ENCODE data around the gene CDH4. TPM values are rescaled to one million over a fixed set of nuclear protein-coding genes. Genes with fewer than 3 reads are reported as not detected.

The CDH4 gene
- total and polyA plus RNA-seq, 5 donors from 2014 or later: 0.07 to 0.69 (median 0.49) TPM; not detected in 1

DNA sequence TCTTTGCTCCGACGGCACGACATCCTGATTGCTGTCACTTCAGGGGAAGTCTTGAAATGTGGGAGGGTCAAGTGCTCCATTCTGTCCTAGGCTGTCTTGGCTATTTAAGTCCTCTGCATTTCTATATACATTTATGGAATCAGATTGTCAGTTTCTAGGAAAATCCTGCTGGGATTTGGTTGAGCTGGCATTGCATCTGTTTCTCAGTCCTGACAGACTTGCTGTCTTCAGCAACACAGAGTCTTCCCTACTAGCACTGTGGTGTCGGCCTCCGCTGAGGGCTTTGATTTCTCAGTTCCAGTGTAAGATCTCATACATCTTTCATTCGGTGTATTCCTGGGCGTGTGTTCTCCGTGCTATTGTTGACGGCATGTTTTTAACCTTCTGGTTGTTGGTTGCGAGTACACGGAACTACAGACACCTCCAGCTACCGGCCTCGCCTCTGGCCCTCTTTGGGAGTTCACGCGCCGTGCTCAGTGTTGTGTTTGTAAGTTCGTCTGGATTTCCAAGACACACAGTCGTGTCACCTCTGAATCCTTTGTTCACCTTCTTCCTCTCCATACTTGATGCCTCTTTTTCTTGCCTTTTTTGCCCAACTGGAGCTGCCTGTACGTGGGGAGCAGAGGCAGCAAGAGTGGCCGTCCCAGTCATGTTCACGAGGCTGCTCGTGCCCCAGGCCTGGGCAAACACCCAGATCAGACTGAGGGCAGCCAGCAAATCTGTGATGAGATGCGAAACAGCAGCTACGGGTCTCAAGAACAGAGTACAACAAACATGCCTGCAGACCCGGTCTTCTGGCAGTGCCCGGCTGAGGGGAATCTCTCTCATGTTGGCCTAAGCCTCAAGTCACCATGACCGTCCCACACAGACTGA is 720.8 kb downstream of the CDH4 start:
- H3K9me3 Mint-ChIP-seq: peaks cover 0 to 6% (median 0%) of the 10 kb centered on the region in 7 donors
- H3K4me1 Mint-ChIP-seq: peaks cover 0 to 4% (median 0%) of the 10 kb centered on the region in 4 donors
- H3K4me3 ChIP-seq (ENCODE audit: low read depth, low read length): no peak overlapping the region
- H3K36me3 ChIP-seq (ENCODE audit: control insufficient read depth, insufficient read depth, low read length): peaks cover 30% of the 10 kb centered on the region
- no peaks in the 10 kb centered on the region for H3K4me1 ChIP-seq (ENCODE audit: control insufficient read depth, insufficient read depth, low read length, poor library complexity, severe bottlenecking)
- H3K9me3 ChIP-seq (ENCODE audit: control insufficient read depth in 2 of 2, low read length in 2 of 2): no peaks in the 10 kb centered on the region
- DNase-seq (no peak), ATAC-seq (ENCODE audit: low read depth in 2 of 2) (no peak)
- peak overlapping the region in 1 of 3 donors; percentile 15 for H3K27ac Mint-ChIP-seq
- H3K27me3 ChIP-seq (ENCODE audit: control insufficient read depth, insufficient read depth, low read length): no peaks in the 10 kb centered on the region
- peaks cover 2% of the 10 kb centered on the region for H3K27me3 Mint-ChIP-seq
- no peak overlapping the region for H3K27ac ChIP-seq (ENCODE audit: insufficient read depth, low read length, poor library complexity, severe bottlenecking)
- H3K4me3 Mint-ChIP-seq: no peak overlapping the region
- H3K36me3 Mint-ChIP-seq: peaks cover 29% of the 10 kb centered on the region

DNA sequence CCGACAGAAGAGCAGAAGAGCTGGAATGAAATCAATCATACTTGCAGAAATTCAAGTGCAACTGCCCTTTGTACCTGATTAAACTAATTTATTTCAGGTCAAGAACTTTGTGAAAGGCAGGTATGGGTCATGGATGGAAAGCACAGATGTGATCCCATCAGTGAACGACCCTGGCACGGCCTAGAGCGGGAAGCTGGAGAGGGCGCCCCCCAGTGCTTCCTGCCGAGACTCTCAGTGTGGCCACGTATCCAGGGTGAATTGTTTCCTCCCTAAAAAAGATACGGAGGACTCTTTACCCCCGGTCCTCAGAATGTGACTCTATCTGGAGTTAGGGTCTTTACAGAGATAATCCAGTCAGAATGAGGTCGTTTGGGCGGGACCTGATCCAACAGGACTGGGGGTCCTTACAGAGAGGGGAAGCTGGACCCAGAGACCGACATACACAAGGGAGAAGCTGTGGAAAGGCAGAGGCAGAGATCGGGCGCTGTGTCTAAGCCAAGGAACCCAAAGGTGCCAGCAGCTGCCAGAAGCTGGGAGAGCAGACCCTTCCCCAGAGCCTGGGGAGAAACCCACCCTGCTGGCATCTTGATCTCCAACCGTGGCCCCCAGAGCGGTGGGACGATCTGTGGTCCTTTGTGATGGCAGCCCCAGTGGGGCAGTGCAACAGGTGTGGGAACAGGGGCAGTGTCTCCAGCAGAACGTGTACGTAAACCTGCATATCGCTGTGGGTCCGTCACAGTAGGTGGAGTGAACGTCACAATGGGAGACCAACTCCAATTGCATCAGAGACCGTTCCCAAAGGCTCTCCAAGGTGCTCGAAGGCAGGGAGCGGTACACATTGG is 721.7 kb downstream of the CDH4 start:
- H3K9me3 ChIP-seq (ENCODE audit: control insufficient read depth in 2 of 2, low read length in 2 of 2): no peaks in the 10 kb centered on the region
- H3K27me3 Mint-ChIP-seq: no peaks in the 10 kb centered on the region
- H3K9me3 Mint-ChIP-seq: peaks cover 0 to 6% (median 0%) of the 10 kb centered on the region in 7 donors
- peak overlapping the region in 1 of 3 donors; percentile 15 for H3K27ac Mint-ChIP-seq
- H3K4me1 Mint-ChIP-seq: peaks cover 0 to 3% (median 0%) of the 10 kb centered on the region in 4 donors
- no peak overlapping the region for H3K27ac ChIP-seq (ENCODE audit: insufficient read depth, low read length, poor library complexity, severe bottlenecking)
- peaks cover 30% of the 10 kb centered on the region for H3K36me3 ChIP-seq (ENCODE audit: control insufficient read depth, insufficient read depth, low read length)
- peaks cover 29% of the 10 kb centered on the region for H3K36me3 Mint-ChIP-seq
- H3K4me3 Mint-ChIP-seq: no peak overlapping the region
- no peak overlapping the region for H3K4me3 ChIP-seq (ENCODE audit: low read depth, low read length)
- no peak for DNase-seq
- H3K4me1 ChIP-seq (ENCODE audit: control insufficient read depth, insufficient read depth, low read length, poor library complexity, severe bottlenecking): no peaks in the 10 kb centered on the region
- no peak for ATAC-seq (ENCODE audit: low read depth in 2 of 2)
- H3K27me3 ChIP-seq (ENCODE audit: control insufficient read depth, insufficient read depth, low read length): no peaks in the 10 kb centered on the region

DNA sequence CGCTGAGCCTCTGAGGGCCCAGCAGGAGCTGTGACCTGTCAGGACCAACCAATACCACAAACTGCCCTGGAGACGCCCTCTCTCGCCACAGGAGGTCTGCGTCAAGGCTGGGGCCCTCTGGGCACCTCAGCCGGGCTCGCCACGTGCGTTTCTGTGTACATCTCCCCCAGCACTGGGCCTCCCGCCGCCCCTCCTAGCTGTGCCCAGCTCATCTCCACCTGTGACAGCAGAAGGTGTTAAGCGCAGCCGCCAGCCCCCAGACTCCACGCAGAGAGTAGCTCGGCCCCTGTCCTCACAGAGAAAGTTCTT is 722.2 kb downstream of the CDH4 start:
- H3K36me3 Mint-ChIP-seq: peaks cover 29% of the 10 kb centered on the region
- no peaks in the 10 kb centered on the region for H3K27me3 Mint-ChIP-seq
- H3K27ac ChIP-seq (ENCODE audit: insufficient read depth, low read length, poor library complexity, severe bottlenecking): no peak overlapping the region
- H3K4me1 Mint-ChIP-seq: peaks cover 0 to 3% (median 0%) of the 10 kb centered on the region in 4 donors
- no peak overlapping the region for H3K4me3 Mint-ChIP-seq
- H3K4me3 ChIP-seq (ENCODE audit: low read depth, low read length): no peak overlapping the region
- H3K9me3 ChIP-seq (ENCODE audit: control insufficient read depth in 2 of 2, low read length in 2 of 2): no peaks in the 10 kb centered on the region
- no peaks in the 10 kb centered on the region for H3K27me3 ChIP-seq (ENCODE audit: control insufficient read depth, insufficient read depth, low read length)
- H3K36me3 ChIP-seq (ENCODE audit: control insufficient read depth, insufficient read depth, low read length): peaks cover 30% of the 10 kb centered on the region
- H3K27ac Mint-ChIP-seq: no peak overlapping the region
- ATAC-seq (ENCODE audit: low read depth in 2 of 2): no peak
- DNase-seq: no peak
- H3K9me3 Mint-ChIP-seq: peaks cover 0 to 6% (median 0%) of the 10 kb centered on the region in 7 donors
- H3K4me1 ChIP-seq (ENCODE audit: control insufficient read depth, insufficient read depth, low read length, poor library complexity, severe bottlenecking): no peaks in the 10 kb centered on the region

DNA sequence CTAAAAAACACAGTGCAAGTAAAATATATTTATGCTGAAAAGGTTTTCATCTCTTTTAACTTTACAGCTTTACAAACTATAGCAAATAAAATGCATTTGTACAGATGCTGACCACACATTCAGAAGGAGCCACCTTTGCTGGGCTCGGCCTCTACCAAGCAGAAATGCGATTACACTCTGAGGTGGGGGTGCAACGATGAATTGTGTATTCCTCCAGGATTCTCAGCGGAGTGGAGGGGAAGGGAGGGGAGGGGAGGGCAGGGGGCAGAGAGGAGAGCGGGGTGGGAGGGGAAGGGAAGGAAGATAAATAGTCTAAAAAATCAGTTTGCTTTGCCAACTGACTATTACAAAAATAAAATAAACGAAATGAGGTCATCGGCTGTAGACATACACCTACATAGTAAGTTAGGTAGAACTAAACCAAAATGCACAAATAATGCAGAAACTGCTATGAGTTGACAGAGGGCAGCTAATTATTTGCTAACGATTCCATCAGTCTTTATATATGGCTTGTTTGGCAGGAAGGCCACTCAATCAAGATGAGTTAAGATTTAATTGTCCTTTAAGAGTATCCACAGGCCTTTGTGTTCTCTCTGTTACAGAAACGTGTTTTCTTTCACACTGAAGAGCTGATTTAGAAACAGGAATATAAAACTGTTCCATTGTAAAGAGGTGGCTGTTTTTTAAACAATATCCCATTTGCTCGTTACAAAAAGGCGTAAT is 723.5 kb downstream of the CDH4 start:
- no peak for ATAC-seq (ENCODE audit: low read depth in 2 of 2)
- Histone ChIP-seq H3K4me1 (ENCODE audit: control insufficient read depth, insufficient read depth, low read length, poor library complexity, severe bottlenecking) (no peaks in the 10 kb centered on the region), H3K9me3 (ENCODE audit: control insufficient read depth in 2 of 2, low read length in 2 of 2) (no peaks in the 10 kb centered on the region), H3K36me3 (ENCODE audit: control insufficient read depth, insufficient read depth, low read length) (peaks cover 30% of the 10 kb centered on the region), H3K27me3 (ENCODE audit: control insufficient read depth, insufficient read depth, low read length) (no peaks in the 10 kb centered on the region), H3K4me3 (ENCODE audit: low read depth, low read length) (no peak overlapping the region), H3K27ac (ENCODE audit: insufficient read depth, low read length, poor library complexity, severe bottlenecking) (no peak overlapping the region)
- H3K36me3 Mint-ChIP-seq: peaks cover 29% of the 10 kb centered on the region
- H3K4me3 Mint-ChIP-seq: no peak overlapping the region
- DNase-seq: no peak
- no peak overlapping the region for H3K27ac Mint-ChIP-seq
- no peaks in the 10 kb centered on the region for H3K27me3 Mint-ChIP-seq
- H3K4me1 Mint-ChIP-seq: peaks cover 0 to 3% (median 0%) of the 10 kb centered on the region in 4 donors
- peaks cover 0 to 6% (median 0%) of the 10 kb centered on the region in 7 donors for H3K9me3 Mint-ChIP-seq

DNA sequence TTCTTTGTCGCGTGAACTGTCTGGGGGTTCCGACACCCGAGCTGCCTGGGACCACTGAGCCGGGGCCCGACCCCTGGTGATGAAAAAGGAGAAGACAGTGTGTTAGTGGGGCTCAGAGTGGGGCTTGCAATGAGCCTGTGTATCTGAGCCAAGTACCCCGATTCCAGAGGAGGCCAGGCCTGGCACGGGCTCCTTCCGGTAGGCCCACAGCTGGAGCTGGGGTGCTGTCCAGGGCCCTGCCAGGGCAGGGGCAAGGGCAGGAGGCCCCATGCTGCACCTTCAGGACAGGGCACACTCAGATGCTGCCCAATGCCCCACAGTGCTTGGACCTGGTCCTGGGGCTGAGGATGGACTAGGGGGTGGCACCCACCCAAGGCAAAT is 724.2 kb downstream of the CDH4 start:
- H3K36me3 ChIP-seq (ENCODE audit: control insufficient read depth, insufficient read depth, low read length): peaks cover 30% of the 10 kb centered on the region
- H3K4me3 ChIP-seq (ENCODE audit: low read depth, low read length): no peak overlapping the region
- H3K4me1 ChIP-seq (ENCODE audit: control insufficient read depth, insufficient read depth, low read length, poor library complexity, severe bottlenecking): no peaks in the 10 kb centered on the region
- Mint-ChIP-seq H3K36me3 (peaks cover 30% of the 10 kb centered on the region), H3K4me3 (no peak overlapping the region), H3K4me1 (peaks cover 2 to 4% (median 2%) of the 10 kb centered on the region in 4 donors), H3K9me3 (peaks cover 0 to 6% (median under 1%) of the 10 kb centered on the region in 7 donors), H3K27ac (no peak overlapping the region), H3K27me3 (no peaks in the 10 kb centered on the region)
- no peaks in the 10 kb centered on the region for H3K27me3 ChIP-seq (ENCODE audit: control insufficient read depth, insufficient read depth, low read length)
- no peaks in the 10 kb centered on the region for H3K9me3 ChIP-seq (ENCODE audit: control insufficient read depth in 2 of 2, low read length in 2 of 2)
- no peak for ATAC-seq (ENCODE audit: low read depth in 2 of 2)
- DNase-seq: no peak
- no peak overlapping the region for H3K27ac ChIP-seq (ENCODE audit: insufficient read depth, low read length, poor library complexity, severe bottlenecking)

DNA sequence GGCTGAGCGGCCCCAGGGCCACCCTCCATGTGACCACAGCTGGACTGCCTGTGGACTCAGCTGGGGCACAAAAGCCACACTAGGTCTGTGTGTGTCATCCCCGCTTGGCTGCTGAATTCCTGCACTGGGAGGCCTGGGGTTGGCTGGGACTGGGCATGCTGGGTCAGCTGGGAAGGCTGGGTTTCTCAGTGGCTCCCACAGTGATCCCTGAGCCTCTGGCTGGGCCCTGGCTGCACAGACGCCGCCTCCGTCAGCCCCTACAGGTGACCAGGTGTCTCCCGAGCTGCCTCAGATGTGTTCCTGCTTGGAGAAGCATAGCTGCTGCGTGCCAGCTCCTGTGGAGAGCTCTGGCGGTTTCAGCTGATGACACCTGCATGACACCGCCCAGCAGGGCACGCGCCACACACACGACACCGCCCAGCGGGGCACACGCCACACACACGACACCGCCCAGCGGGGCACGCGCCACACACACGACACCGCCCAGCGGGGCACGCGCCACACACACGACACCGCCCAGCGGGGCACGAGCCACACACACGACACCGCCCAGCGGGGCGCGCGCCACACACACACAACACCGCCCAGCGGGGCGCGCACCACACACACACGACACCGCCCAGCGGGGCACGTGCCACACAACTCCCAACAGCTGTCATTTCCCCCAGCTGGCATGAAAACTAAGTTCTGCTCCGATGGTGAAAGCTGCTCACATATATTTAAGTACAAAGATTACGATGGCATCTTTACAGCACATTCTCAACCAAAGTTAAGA is 724.8 kb downstream of the CDH4 start:
- ATAC-seq (ENCODE audit: low read depth in 2 of 2): no peak
- Mint-ChIP-seq H3K36me3 (peaks cover 32% of the 10 kb centered on the region), H3K4me3 (no peak overlapping the region)

DNA sequence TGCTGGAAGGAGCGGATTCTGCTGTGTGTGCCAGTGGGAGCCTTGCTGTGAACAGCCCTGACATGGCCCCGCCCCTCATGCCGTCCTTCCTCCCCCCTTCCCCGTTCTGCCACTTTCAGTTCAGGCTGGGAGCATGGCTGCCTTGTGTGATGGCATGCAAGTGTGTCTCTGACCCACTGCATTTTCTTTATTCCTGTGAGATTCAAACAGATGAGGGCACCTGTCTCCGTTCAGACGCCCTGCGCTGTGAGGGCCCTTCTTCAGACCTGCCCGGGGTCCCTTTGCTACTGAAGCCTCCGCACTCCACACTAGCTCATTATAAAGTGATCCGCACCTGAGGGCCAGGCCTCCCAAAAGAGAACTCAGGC is 725.3 kb downstream of the CDH4 start:
- peaks cover 0 to 8% (median 2%) of the 10 kb centered on the region in 7 donors for H3K9me3 Mint-ChIP-seq
- DNase-seq (no peak), ATAC-seq (ENCODE audit: low read depth in 2 of 2) (no peak)
- Histone ChIP-seq H3K27ac (ENCODE audit: insufficient read depth, low read length, poor library complexity, severe bottlenecking) (no peak overlapping the region), H3K4me3 (ENCODE audit: low read depth, low read length) (no peak overlapping the region), H3K36me3 (ENCODE audit: control insufficient read depth, insufficient read depth, low read length) (peaks cover 28% of the 10 kb centered on the region), H3K9me3 (ENCODE audit: control insufficient read depth in 2 of 2, low read length in 2 of 2) (peaks cover 0 to 6% of the 10 kb centered on the region in 2 experiments), H3K27me3 (ENCODE audit: control insufficient read depth, insufficient read depth, low read length) (no peaks in the 10 kb centered on the region), H3K4me1 (ENCODE audit: control insufficient read depth, insufficient read depth, low read length, poor library complexity, severe bottlenecking) (peaks cover 5% of the 10 kb centered on the region)
- H3K4me1 Mint-ChIP-seq: peaks cover 5 to 11% (median 6%) of the 10 kb centered on the region in 4 donors
- peaks cover 29% of the 10 kb centered on the region for H3K36me3 Mint-ChIP-seq
- H3K4me3 Mint-ChIP-seq: no peak overlapping the region
- peak overlapping the region in 1 of 3 donors; percentile 62 for H3K27ac Mint-ChIP-seq
- no peaks in the 10 kb centered on the region for H3K27me3 Mint-ChIP-seq

More for the DNA sequence above, 724.8 kb downstream of the CDH4 start:
- Mint-ChIP-seq H3K9me3 (peaks cover 0 to 6% (median 2%) of the 10 kb centered on the region in 7 donors), H3K4me1 (peaks cover 4 to 7% (median 5%) of the 10 kb centered on the region in 4 donors), H3K27me3 (no peaks in the 10 kb centered on the region), H3K27ac (no peak overlapping the region)
- H3K4me3 ChIP-seq (ENCODE audit: low read depth, low read length): no peak overlapping the region
- peaks cover 30% of the 10 kb centered on the region for H3K36me3 ChIP-seq (ENCODE audit: control insufficient read depth, insufficient read depth, low read length)
- H3K4me1 ChIP-seq (ENCODE audit: control insufficient read depth, insufficient read depth, low read length, poor library complexity, severe bottlenecking): no peaks in the 10 kb centered on the region
- H3K9me3 ChIP-seq (ENCODE audit: control insufficient read depth in 2 of 2, low read length in 2 of 2): no peaks in the 10 kb centered on the region
- H3K27ac ChIP-seq (ENCODE audit: insufficient read depth, low read length, poor library complexity, severe bottlenecking): no peak overlapping the region
- H3K27me3 ChIP-seq (ENCODE audit: control insufficient read depth, insufficient read depth, low read length): no peaks in the 10 kb centered on the region
- no peak for DNase-seq

All from CD4-positive, CD25-positive, alpha-beta regulatory T cell (primary cell).